H1 (cell line): ENCODE data around the gene CARD11.

Experiments
- CEBPB ChIP-seq: IDR thresholded peaks from 2 replicates; pipeline ENCODE4 v1.6.1; 2012; ENCODE audit warnings: low read depth, low read length
- TF ChIP-seq, protein P1 (sequence below), 3 experiments: IDR thresholded peaks; 1 replicate in 2 of 3; 2 replicates in 1 of 3; pipeline versions ENCODE4 v1.5.1 to v1.6.1; 2011; ENCODE audit warnings: low read length in 3 of 3, mild to moderate bottlenecking in 3 of 3, inconsistent platforms in 2 of 3, low read depth in 1 of 3, moderate library complexity in 1 of 3; ENCODE audit not compliant: insufficient read depth in 1 of 3; ENCODE audit errors: control extremely low read depth in 1 of 3

GRCh38 chr7:2939193-2939885 is 104.3 kb downstream of the CARD11 start:
- TF ChIP-seq, protein P1, sequence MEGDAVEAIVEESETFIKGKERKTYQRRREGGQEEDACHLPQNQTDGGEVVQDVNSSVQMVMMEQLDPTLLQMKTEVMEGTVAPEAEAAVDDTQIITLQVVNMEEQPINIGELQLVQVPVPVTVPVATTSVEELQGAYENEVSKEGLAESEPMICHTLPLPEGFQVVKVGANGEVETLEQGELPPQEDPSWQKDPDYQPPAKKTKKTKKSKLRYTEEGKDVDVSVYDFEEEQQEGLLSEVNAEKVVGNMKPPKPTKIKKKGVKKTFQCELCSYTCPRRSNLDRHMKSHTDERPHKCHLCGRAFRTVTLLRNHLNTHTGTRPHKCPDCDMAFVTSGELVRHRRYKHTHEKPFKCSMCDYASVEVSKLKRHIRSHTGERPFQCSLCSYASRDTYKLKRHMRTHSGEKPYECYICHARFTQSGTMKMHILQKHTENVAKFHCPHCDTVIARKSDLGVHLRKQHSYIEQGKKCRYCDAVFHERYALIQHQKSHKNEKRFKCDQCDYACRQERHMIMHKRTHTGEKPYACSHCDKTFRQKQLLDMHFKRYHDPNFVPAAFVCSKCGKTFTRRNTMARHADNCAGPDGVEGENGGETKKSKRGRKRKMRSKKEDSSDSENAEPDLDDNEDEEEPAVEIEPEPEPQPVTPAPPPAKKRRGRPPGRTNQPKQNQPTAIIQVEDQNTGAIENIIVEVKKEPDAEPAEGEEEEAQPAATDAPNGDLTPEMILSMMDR (IDR thresholded peaks at IDR 0.05; ENCODE audit: control extremely low read depth in 1 of 3, insufficient read depth in 1 of 3, low read depth in 1 of 3, low read length in 3 of 3), result no peak
- no peak for TF ChIP-seq CEBPB
